ENCODE results near the gene ZNF740.

GRCh38 chr12:53225635-53226424 lies 45.3 kb downstream of the ZNF740 start:
- TF ChIP-seq CTCF (IDR thresholded peaks at IDR 0.05; ENCODE audit: poor library complexity) (no peak), EZH2phosphoT487 (IDR thresholded peaks at IDR 0.05; ENCODE audit: low read depth, severe bottlenecking, unreplicated experiment) (no peak)

Data from hepatocyte (in vitro differentiated cells).